Panc1 (cell line): ENCODE data around the gene DHPS.

ENCODE experiments used
- CTCF ChIP-seq: fragments of 450-650 bp; IDR thresholded peaks from 2 replicates; pipeline ENCODE4 v1.5.1; 2017; ENCODE audit warnings: mild to moderate bottlenecking
- POLR2AphosphoS5 ChIP-seq: IDR thresholded peaks from 2 replicates; pipeline ENCODE4 v1.6.1; 2012; ENCODE audit warnings: mild to moderate bottlenecking, low read depth, low read length, moderate library complexity

- TF ChIP-seq CTCF (no peak), POLR2AphosphoS5 (no peak)
These were observed 7.3 kb upstream of the DHPS start for GRCh38 chr19:12689012-12689411.
